H1 (cell line): ENCODE measurements around the gene RPRML. TPM values are rescaled to one million over a fixed set of nuclear protein-coding genes. Genes with fewer than 3 reads are reported as not detected.

ENCODE experiments used
- CTCF ChIA-PET: fragments of 300-600 bp; sonication (Branson Sonifier 250); formaldehyde crosslinking; loops from one replicate; lab custom pipeline; 2021; ENCODE audit not compliant: partially characterized antibody; lab: Charles Lee
- POLR2A ChIA-PET: fragments of 300-600 bp; sonication (Branson Sonifier 250); formaldehyde crosslinking; loops from one replicate; lab custom pipeline; 2021; ENCODE audit warnings: inconsistent platforms; ENCODE audit not compliant: partially characterized antibody; lab: Charles Lee
- DNase-seq, 2 experiments: peaks; one replicate each; pipeline versions ENCODE4 v3.0.0 to v3.0.0-alpha.2; 2010 to 2022; ENCODE audit warnings: low spot score in 2 of 2, low read depth in 1 of 2, mixed read lengths in 1 of 2
- FAIRE-seq: peaks from 2 replicates; lab custom pipeline; 2011; peaks lifted over from hg19 to GRCh38; lab: Jason Lieb, UNC
- H2AFZ ChIP-seq: 2 replicates; pipeline ENCODE4 v1.8.1; 2012; ENCODE audit warnings: low read length, inconsistent platforms
- H2AK5ac ChIP-seq: 2 replicates; pipeline ENCODE4 v1.6.1; 2013; ENCODE audit warnings: low read depth, low read length
- H2BK120ac ChIP-seq: replicated peaks from 2 replicates; pipeline ENCODE3; 2013; ENCODE audit warnings: low read depth, low read length, inconsistent platforms
- H2BK12ac ChIP-seq: 2 replicates; pipeline ENCODE4 v1.6.1; 2013; ENCODE audit warnings: low read depth, low read length
- H2BK15ac ChIP-seq: 2 replicates; pipeline ENCODE4 v1.6.1; 2013; ENCODE audit warnings: low read length
- H2BK20ac ChIP-seq: 2 replicates; pipeline ENCODE4 v1.6.1; 2013; ENCODE audit warnings: low read length
- H2BK5ac ChIP-seq: 2 replicates; pipeline ENCODE4 v1.6.1; 2013; ENCODE audit warnings: low read depth, low read length
- H3K14ac ChIP-seq: 2 replicates; pipeline ENCODE4 v1.6.1; 2013; ENCODE audit warnings: inconsistent platforms; ENCODE audit not compliant: insufficient read length
- H3K18ac ChIP-seq: 2 replicates; pipeline ENCODE4 v1.6.1; 2013; ENCODE audit warnings: low read length; ENCODE audit errors: extremely low read depth
- H3K23ac ChIP-seq: 2 replicates; pipeline ENCODE4 v1.6.1; 2013; ENCODE audit warnings: inconsistent platforms; ENCODE audit not compliant: insufficient read length
- H3K23me2 ChIP-seq: 2 replicates; pipeline ENCODE4 v1.6.1; 2013; ENCODE audit warnings: low read depth, low read length
- H3K27ac ChIP-seq: 2 replicates; pipeline ENCODE4 v1.6.1; 2011; ENCODE audit warnings: low read depth, low read length, inconsistent platforms
- H3K27me3 ChIP-seq, 4 experiments: replicated peaks in 1 of 4; 1 replicate in 1 of 4; 2 replicates in 3 of 4; pipeline versions ENCODE4 v1.6.1 to v1.8.1; 2011 to 2013; ENCODE audit warnings: low read length in 3 of 4, mild to moderate bottlenecking in 3 of 4, inconsistent platforms in 2 of 4, mixed read lengths in 2 of 4, moderate library complexity in 1 of 4; ENCODE audit not compliant: control insufficient read depth in 3 of 4, insufficient read depth in 3 of 4; ENCODE audit errors: extremely low read depth in 1 of 4
- H3K36me3 ChIP-seq, 4 experiments: 2 replicates each; pipeline versions ENCODE4 v1.6.1 to v1.8.1; 2011 to 2013; ENCODE audit warnings: mild to moderate bottlenecking in 4 of 4, low read length in 3 of 4, moderate library complexity in 2 of 4, control low read depth in 1 of 4, inconsistent platforms in 1 of 4; ENCODE audit not compliant: insufficient read depth in 4 of 4, control insufficient read depth in 2 of 4
- H3K4ac ChIP-seq: replicated peaks from 2 replicates; pipeline ENCODE3; 2013; ENCODE audit warnings: low read length, low read depth, mixed read lengths, inconsistent platforms; ENCODE audit not compliant: insufficient read length
- H3K4me1 ChIP-seq, 4 experiments: replicated peaks in 1 of 4; 1 replicate in 1 of 4; 2 replicates in 3 of 4; pipeline versions ENCODE4 v1.6.1 to v1.8.1; 2011 to 2013; ENCODE audit warnings: low read length in 3 of 4, inconsistent platforms in 2 of 4, mixed read lengths in 1 of 4; ENCODE audit not compliant: insufficient read depth in 4 of 4, control insufficient read depth in 3 of 4
- H3K4me2 ChIP-seq, 2 experiments: 2 replicates each; pipeline versions ENCODE4 v1.6.1 to v1.8.1; 2011 to 2013; ENCODE audit warnings: low read depth in 2 of 2, low read length in 2 of 2, control low read depth in 1 of 2, inconsistent platforms in 1 of 2, mild to moderate bottlenecking in 1 of 2; ENCODE audit not compliant: insufficient read depth in 1 of 2
- H3K4me3 ChIP-seq, 4 experiments: fragments of 200-600, 300-600 bp in 1 of 4; sonication (generic), shearing (Covaris generic), sonication (Bioruptor Twin) in 1 of 4; 2 replicates each; pipeline versions ENCODE4 v1.5.1 to v1.8.1; 2011 to 2016; ENCODE audit warnings: low read length in 4 of 4, low read depth in 3 of 4, control low read depth in 2 of 4, inconsistent platforms in 2 of 4, mild to moderate bottlenecking in 2 of 4, mixed read lengths in 1 of 4, moderate library complexity in 1 of 4; ENCODE audit not compliant: insufficient read depth in 2 of 4; ENCODE audit errors: extremely low read depth in 1 of 4
- H3K56ac ChIP-seq: replicated peaks from 2 replicates; pipeline ENCODE3; 2013; ENCODE audit warnings: low read depth, mild to moderate bottlenecking, mixed read lengths, low read length, inconsistent platforms; ENCODE audit not compliant: insufficient read length
- H3K79me1 ChIP-seq: 2 replicates; pipeline ENCODE4 v1.6.1; 2013; ENCODE audit warnings: low read depth, low read length, control low read depth
- H3K79me2 ChIP-seq, 2 experiments: 2 replicates each; pipeline versions ENCODE4 v1.6.1 to v1.8.1; 2012 to 2013; ENCODE audit warnings: low read length in 2 of 2, mild to moderate bottlenecking in 2 of 2, inconsistent platforms in 1 of 2; ENCODE audit not compliant: insufficient read depth in 2 of 2, control insufficient read depth in 1 of 2
- H3K9ac ChIP-seq, 4 experiments: replicated peaks in 1 of 4; 1 replicate in 1 of 4; 2 replicates in 3 of 4; pipeline versions ENCODE4 v1.6.1 to v1.8.1; 2011 to 2013; ENCODE audit warnings: low read depth in 3 of 4, low read length in 3 of 4, control low read depth in 2 of 4, mild to moderate bottlenecking in 2 of 4, moderate library complexity in 2 of 4, inconsistent platforms in 1 of 4; ENCODE audit errors: extremely low read depth in 1 of 4
- H3K9me3 ChIP-seq, 2 experiments: 2 replicates each; pipeline versions ENCODE4 v1.6.1 to v1.8.1; 2012 to 2013; ENCODE audit warnings: mild to moderate bottlenecking in 2 of 2, moderate library complexity in 2 of 2, control low read depth in 1 of 2, inconsistent platforms in 1 of 2, low read depth in 1 of 2, low read length in 1 of 2, mixed read lengths in 1 of 2; ENCODE audit not compliant: insufficient read depth in 2 of 2
- H4K20me1 ChIP-seq, 2 experiments: replicated peaks in 1 of 2; 2 replicates each; pipeline versions ENCODE3 to v1.8.1; 2011 to 2013; ENCODE audit warnings: inconsistent platforms in 2 of 2, low read length in 2 of 2, mild to moderate bottlenecking in 1 of 2; ENCODE audit not compliant: insufficient read depth in 2 of 2, control insufficient read depth in 1 of 2
- H4K5ac ChIP-seq: 2 replicates; pipeline ENCODE4 v1.6.1; 2013; ENCODE audit warnings: low read length, low read depth, mixed read lengths, inconsistent platforms; ENCODE audit not compliant: insufficient read length
- H4K8ac ChIP-seq: 2 replicates; pipeline ENCODE4 v1.8.0; 2013; ENCODE audit warnings: mild to moderate bottlenecking, moderate library complexity, low read length, inconsistent platforms; ENCODE audit not compliant: insufficient read depth; ENCODE audit errors: extremely low read depth
- H4K91ac ChIP-seq: replicated peaks from 2 replicates; pipeline ENCODE3; 2013; ENCODE audit warnings: low read length, mixed read lengths, inconsistent platforms; ENCODE audit not compliant: insufficient read length
- EP300 ChIP-seq, 2 experiments: IDR thresholded peaks; 1 replicate in 1 of 2; 2 replicates in 1 of 2; pipeline ENCODE4 v1.6.1; 2011 to 2012; ENCODE audit warnings: low read depth in 2 of 2, low read length in 2 of 2, mild to moderate bottlenecking in 2 of 2, borderline replicate concordance in 1 of 2, inconsistent platforms in 1 of 2, moderate library complexity in 1 of 2
- POU5F1 ChIP-seq: IDR thresholded peaks from 2 replicates; pipeline ENCODE4 v1.6.1; 2011; ENCODE audit warnings: low read depth, mild to moderate bottlenecking, low read length, moderate library complexity
- WGBS, 2 experiments: shearing (Covaris generic) in 1 of 2; methylation state at CpG; one replicate each; pipeline versions ENCODE4 v1.1.6 to v1.1.7; 2013 to 2015; ENCODE audit warnings: low lambda C conversion rate in 2 of 2, mixed read lengths in 2 of 2, inconsistent platforms in 1 of 2, low coverage in 1 of 2, missing lambda C conversion rate in 1 of 2; ENCODE audit not compliant: insufficient replicate concordance in 2 of 2, insufficient coverage in 1 of 2, insufficient read length in 1 of 2; ENCODE audit errors: extremely low coverage in 1 of 2, missing lambda C conversion rate in 1 of 2; 5-methylcytosine and 5-hydroxymethylcytosine counted together
- polyA plus RNA-seq, 7 experiments: library from polyadenylated mRNA; depleted of rRNA in 3 of 7; stranded (reverse) in 5 of 7; unstranded in 2 of 7; fragments of >200 nt in 5 of 7; fragments of 200-250 nt in 2 of 7; gene quantifications; 1 replicate in 5 of 7; 2 replicates in 1 of 7; 4 replicates in 1 of 7; pipeline versions ENCODE4 v1.2.1 to v1.2.3, GENCODE V29; 2011 to 2013; ENCODE audit warnings: missing spikeins in 2 of 7, mixed read lengths in 2 of 7
- total RNA-seq: library from RNA; stranded (reverse); fragmentation: NEBNext Ultra II Directional; extraction: Animal tissue kit (Norgen Biotek cat#: 25700); gene quantifications from 2 replicates; pipeline ENCODE4 v1.2.1, GENCODE V29; 2021

RPRML gene
- total and polyA plus RNA-seq, 2 of the 8 experiments (the other 6 are each of a cell fraction or from before 2014, with no cell fraction given), result 3.5 to 5.5 TPM

GRCh38 chr17:46984341-46984740 is 5.3 kb upstream of the RPRML start:
- DNase-seq (no peak), FAIRE-seq (no peak)
- TF ChIP-seq POU5F1 (no peak), EP300 (IDR thresholded peaks at IDR 0.05; ENCODE audit: borderline replicate concordance in 1 of 2, low read depth in 2 of 2, low read length in 2 of 2) (no peak)
- Histone ChIP-seq H3K56ac (no peak overlapping the region), H3K18ac (no peak overlapping the region), H3K79me1 (no peaks in the 10 kb centered on the region), H2AK5ac (no peak overlapping the region), H3K23ac (no peak overlapping the region), H4K20me1 (no peaks in the 10 kb centered on the region), H3K4me2 (no peak overlapping the region), H2BK15ac (no peak overlapping the region), H2BK120ac (no peak overlapping the region), H3K4me3 (no peak overlapping the region), H3K9me3 (no peaks in the 10 kb centered on the region), H3K9ac (no peak overlapping the region), H3K79me2 (no peaks in the 10 kb centered on the region), H3K36me3 (no peaks in the 10 kb centered on the region), H2AFZ (no peak overlapping the region), H3K27me3 (peaks cover 0 to 5% (median 4%) of the 10 kb centered on the region in 4 experiments; a peak in 6 of 7 replicates), H3K4me1 (peaks cover 0 to 4% (median 1%) of the 10 kb centered on the region in 4 experiments; a peak in 2 of 7 replicates), H3K14ac (no peak overlapping the region), H3K4ac (no peak overlapping the region), H4K5ac (no peak overlapping the region), H4K8ac (no peak overlapping the region), H2BK12ac (no peak overlapping the region), H3K27ac (no peak overlapping the region), H4K91ac (no peak overlapping the region), H2BK5ac (no peak overlapping the region), H2BK20ac (no peak overlapping the region), H3K23me2 (peaks cover 3% of the 10 kb centered on the region; the same call in 1 of the 2 replicates)
- ChIA-PET POLR2A (interaction anchor here (1.1 to 1.8 kb wide), 2 partner anchors 37 to 42 kb away, joined by 3 read pairs; no protein-coding TSS in a partner anchor), CTCF (interaction anchor here (1.1 to 1.7 kb wide), 3 partner anchors 10 to 41 kb away, joined by 4 to 6 read pairs (median 5); no protein-coding TSS in a partner anchor)
- 55% methylated on average over 6 of the region's 6 CpGs; no CpG with 5 or more reads in 1 of the 2 experiments for WGBS, 2 experiments
